Measurements from ENCODE around the gene BRWD1.

BRWD1 gene

GRCh38 chr21:39142972-39143371, 170.5 kb downstream of the BRWD1 start:
- Histone ChIP-seq H2AFZ (ENCODE audit: low read depth, low read length) (no peak overlapping the region), H3K9me3 (ENCODE audit: insufficient read depth, low read length, severe bottlenecking) (peaks cover 3% of the 10 kb centered on the region), H3K27ac (ENCODE audit: low read length) (no peak overlapping the region), H3K4me1 (ENCODE audit: insufficient read depth, low read length) (no peaks in the 10 kb centered on the region), H3K36me3 (ENCODE audit: insufficient read depth, low read length) (no peaks in the 10 kb centered on the region), H3K4me2 (ENCODE audit: insufficient read depth, low read length) (no peak overlapping the region), H3K27me3 (ENCODE audit: insufficient read depth, low read length, poor library complexity) (no peaks in the 10 kb centered on the region), H3K9ac (ENCODE audit: low read depth, low read length) (no peak overlapping the region), H3K79me2 (ENCODE audit: insufficient read depth, low read length) (no peaks in the 10 kb centered on the region), H4K20me1 (ENCODE audit: insufficient read depth, low read length) (no peaks in the 10 kb centered on the region), H3K4me3 (ENCODE audit: low read depth in 1 of 2, low read length in 2 of 2) (no peak overlapping the region)
- DNase-seq = no peak
- TF ChIP-seq EZH2 (IDR thresholded peaks at IDR 0.05; ENCODE audit: borderline replicate concordance, low read depth, low read length, severe bottlenecking) (no peak), CTCF (IDR thresholded peaks at IDR 0.05; ENCODE audit: borderline replicate concordance, extremely low read depth, low read length, poor library complexity, severe bottlenecking) (no peak)
- ATAC-seq (ENCODE audit: insufficient read depth, low read depth) = no peak

- H2AFZ ChIP-seq (ENCODE audit: low read depth, low read length) = no peak overlapping the region
- no peak overlapping the region for H3K27ac ChIP-seq (ENCODE audit: low read length)
- no peaks in the 10 kb centered on the region for H4K20me1 ChIP-seq (ENCODE audit: insufficient read depth, low read length)
- no peak overlapping the region for H3K4me2 ChIP-seq (ENCODE audit: insufficient read depth, low read length)
- no peak overlapping the region for H3K9ac ChIP-seq (ENCODE audit: low read depth, low read length)
- no peaks in the 10 kb centered on the region for H3K27me3 ChIP-seq (ENCODE audit: insufficient read depth, low read length, poor library complexity)
- H3K4me3 ChIP-seq (ENCODE audit: low read depth in 1 of 2, low read length in 2 of 2) = no peak overlapping the region
- H3K79me2 ChIP-seq (ENCODE audit: insufficient read depth, low read length) = no peaks in the 10 kb centered on the region
- H3K9me3 ChIP-seq (ENCODE audit: insufficient read depth, low read length, severe bottlenecking) = peaks cover 3% of the 10 kb centered on the region
- ATAC-seq (ENCODE audit: insufficient read depth, low read depth) = peak; percentile 53; the same call in 2 of the 3 replicates
- no peaks in the 10 kb centered on the region for H3K36me3 ChIP-seq (ENCODE audit: insufficient read depth, low read length)
- peaks cover 7% of the 10 kb centered on the region; the same call in 1 of the 2 replicates for H3K4me1 ChIP-seq (ENCODE audit: insufficient read depth, low read length)
- no peak for TF ChIP-seq CTCF (IDR thresholded peaks at IDR 0.05; ENCODE audit: borderline replicate concordance, extremely low read depth, low read length, poor library complexity, severe bottlenecking)
- no peak for DNase-seq
Measured at GRCh38 chr21:39141502-39141901, 171.9 kb downstream of the BRWD1 start.

- TF ChIP-seq EZH2 (IDR thresholded peaks at IDR 0.05; ENCODE audit: borderline replicate concordance, low read depth, low read length, severe bottlenecking) (no peak), CTCF (IDR thresholded peaks at IDR 0.05; ENCODE audit: borderline replicate concordance, extremely low read depth, low read length, poor library complexity, severe bottlenecking) (peak; percentile 26)
- DNase-seq = peak; percentile 35
Measured at GRCh38 chr21:39137248-39138178, 175.9 kb downstream of the BRWD1 start.

More at GRCh38 chr21:39137248-39138178, 175.9 kb downstream of the BRWD1 start:
- no peaks in the 10 kb centered on the region for H4K20me1 ChIP-seq (ENCODE audit: insufficient read depth, low read length)
- peaks cover 7% of the 10 kb centered on the region; the same call in 1 of the 2 replicates for H3K4me1 ChIP-seq (ENCODE audit: insufficient read depth, low read length)
- no peak overlapping the region for H3K4me2 ChIP-seq (ENCODE audit: insufficient read depth, low read length)
- H3K27ac ChIP-seq (ENCODE audit: low read length) = no peak overlapping the region; the same call in 1 of the 2 replicates
- H3K9ac ChIP-seq (ENCODE audit: low read depth, low read length) = no peak overlapping the region
- H3K27me3 ChIP-seq (ENCODE audit: insufficient read depth, low read length, poor library complexity) = no peaks in the 10 kb centered on the region
- H3K79me2 ChIP-seq (ENCODE audit: insufficient read depth, low read length) = no peaks in the 10 kb centered on the region
- H3K9me3 ChIP-seq (ENCODE audit: insufficient read depth, low read length, severe bottlenecking) = no peaks in the 10 kb centered on the region
- H3K4me3 ChIP-seq (ENCODE audit: low read depth in 1 of 2, low read length in 2 of 2) = no peak overlapping the region
- H2AFZ ChIP-seq (ENCODE audit: low read depth, low read length) = no peak overlapping the region
- peak; percentile 45; the same call in 1 of the 3 replicates for ATAC-seq (ENCODE audit: insufficient read depth, low read depth)
- H3K36me3 ChIP-seq (ENCODE audit: insufficient read depth, low read length) = no peaks in the 10 kb centered on the region
